Neural cell (in vitro differentiated cells): ENCODE measurements around the gene ZNF135.

ENCODE experiments used
- EP300 ChIP-seq: fragments of 450-650 bp; conservative IDR thresholded peaks from 2 replicates; pipeline ENCODE4 v1.6.1; 2014; ENCODE audit warnings: antibody characterized with exemption, mild to moderate bottlenecking, moderate library complexity; ENCODE audit not compliant: poor library complexity, severe bottlenecking
- EZH2 ChIP-seq: fragments of 200-600, 300-800 bp; shearing (Covaris generic), sonication (generic); IDR thresholded peaks from 2 replicates; pipeline ENCODE4 v1.6.1; 2014; ENCODE audit warnings: antibody characterized with exemption, low read length, borderline replicate concordance, mild to moderate bottlenecking; ENCODE audit not compliant: insufficient read depth, poor library complexity, severe bottlenecking
- MXI1 ChIP-seq: fragments of 450-650 bp; conservative IDR thresholded peaks from 2 replicates; pipeline ENCODE4 v1.6.1; 2014; ENCODE audit warnings: antibody characterized with exemption, mild to moderate bottlenecking; ENCODE audit not compliant: poor library complexity, severe bottlenecking
- POLR2AphosphoS5 ChIP-seq: IDR thresholded peaks from 2 replicates; pipeline ENCODE4 v1.6.1; 2012
- RAD21 ChIP-seq: fragments of 450-650 bp; conservative IDR thresholded peaks from 2 replicates; pipeline ENCODE4 v1.6.1; 2014; ENCODE audit warnings: antibody characterized with exemption, mild to moderate bottlenecking, moderate library complexity
- SMC3 ChIP-seq: fragments of 450-650 bp; conservative IDR thresholded peaks from 2 replicates; pipeline ENCODE4 v1.6.1; 2014; ENCODE audit warnings: antibody characterized with exemption, mild to moderate bottlenecking, moderate library complexity; ENCODE audit not compliant: poor library complexity
- TAF1 ChIP-seq: IDR thresholded peaks from 2 replicates; pipeline ENCODE4 v1.6.1; 2012; ENCODE audit warnings: low read depth
- TF ChIP-seq, protein P1 (sequence below): fragments of 450-650 bp; IDR thresholded peaks from 2 replicates; pipeline ENCODE4 v1.5.1; 2014; ENCODE audit warnings: antibody characterized with exemption, mild to moderate bottlenecking, moderate library complexity; ENCODE audit not compliant: poor library complexity, severe bottlenecking
- TF ChIP-seq, protein P2 (sequence below): IDR thresholded peaks from 2 replicates; pipeline ENCODE4 v1.6.1; 2012; ENCODE audit warnings: borderline replicate concordance

DNA sequence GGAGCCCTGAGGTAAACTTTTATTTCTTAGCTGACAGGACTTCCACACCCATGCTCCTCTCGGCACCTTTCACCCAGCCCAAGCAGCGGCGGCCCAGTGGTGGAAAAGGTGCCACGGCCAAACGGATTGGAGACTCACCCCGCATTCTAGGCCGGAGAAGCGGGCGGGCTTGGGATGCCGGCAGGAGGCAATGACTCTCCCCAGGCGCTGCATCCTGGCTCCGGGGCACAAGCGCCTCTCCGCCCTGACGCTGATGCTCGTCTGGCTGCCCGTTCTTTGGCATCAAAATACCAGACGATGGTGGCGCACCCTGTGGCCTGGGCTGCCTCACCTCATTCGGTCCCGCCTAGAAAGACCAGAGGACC, 49.8 kb upstream of the ZNF135 start:
- TF ChIP-seq, protein P1, sequence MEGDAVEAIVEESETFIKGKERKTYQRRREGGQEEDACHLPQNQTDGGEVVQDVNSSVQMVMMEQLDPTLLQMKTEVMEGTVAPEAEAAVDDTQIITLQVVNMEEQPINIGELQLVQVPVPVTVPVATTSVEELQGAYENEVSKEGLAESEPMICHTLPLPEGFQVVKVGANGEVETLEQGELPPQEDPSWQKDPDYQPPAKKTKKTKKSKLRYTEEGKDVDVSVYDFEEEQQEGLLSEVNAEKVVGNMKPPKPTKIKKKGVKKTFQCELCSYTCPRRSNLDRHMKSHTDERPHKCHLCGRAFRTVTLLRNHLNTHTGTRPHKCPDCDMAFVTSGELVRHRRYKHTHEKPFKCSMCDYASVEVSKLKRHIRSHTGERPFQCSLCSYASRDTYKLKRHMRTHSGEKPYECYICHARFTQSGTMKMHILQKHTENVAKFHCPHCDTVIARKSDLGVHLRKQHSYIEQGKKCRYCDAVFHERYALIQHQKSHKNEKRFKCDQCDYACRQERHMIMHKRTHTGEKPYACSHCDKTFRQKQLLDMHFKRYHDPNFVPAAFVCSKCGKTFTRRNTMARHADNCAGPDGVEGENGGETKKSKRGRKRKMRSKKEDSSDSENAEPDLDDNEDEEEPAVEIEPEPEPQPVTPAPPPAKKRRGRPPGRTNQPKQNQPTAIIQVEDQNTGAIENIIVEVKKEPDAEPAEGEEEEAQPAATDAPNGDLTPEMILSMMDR: no peak
- TF ChIP-seq TAF1 (no peak), POLR2AphosphoS5 (no peak), MXI1 (no peak), SMC3 (no peak), RAD21 (no peak), EZH2 (no peak), EP300 (no peak)
- TF ChIP-seq, protein P2, sequence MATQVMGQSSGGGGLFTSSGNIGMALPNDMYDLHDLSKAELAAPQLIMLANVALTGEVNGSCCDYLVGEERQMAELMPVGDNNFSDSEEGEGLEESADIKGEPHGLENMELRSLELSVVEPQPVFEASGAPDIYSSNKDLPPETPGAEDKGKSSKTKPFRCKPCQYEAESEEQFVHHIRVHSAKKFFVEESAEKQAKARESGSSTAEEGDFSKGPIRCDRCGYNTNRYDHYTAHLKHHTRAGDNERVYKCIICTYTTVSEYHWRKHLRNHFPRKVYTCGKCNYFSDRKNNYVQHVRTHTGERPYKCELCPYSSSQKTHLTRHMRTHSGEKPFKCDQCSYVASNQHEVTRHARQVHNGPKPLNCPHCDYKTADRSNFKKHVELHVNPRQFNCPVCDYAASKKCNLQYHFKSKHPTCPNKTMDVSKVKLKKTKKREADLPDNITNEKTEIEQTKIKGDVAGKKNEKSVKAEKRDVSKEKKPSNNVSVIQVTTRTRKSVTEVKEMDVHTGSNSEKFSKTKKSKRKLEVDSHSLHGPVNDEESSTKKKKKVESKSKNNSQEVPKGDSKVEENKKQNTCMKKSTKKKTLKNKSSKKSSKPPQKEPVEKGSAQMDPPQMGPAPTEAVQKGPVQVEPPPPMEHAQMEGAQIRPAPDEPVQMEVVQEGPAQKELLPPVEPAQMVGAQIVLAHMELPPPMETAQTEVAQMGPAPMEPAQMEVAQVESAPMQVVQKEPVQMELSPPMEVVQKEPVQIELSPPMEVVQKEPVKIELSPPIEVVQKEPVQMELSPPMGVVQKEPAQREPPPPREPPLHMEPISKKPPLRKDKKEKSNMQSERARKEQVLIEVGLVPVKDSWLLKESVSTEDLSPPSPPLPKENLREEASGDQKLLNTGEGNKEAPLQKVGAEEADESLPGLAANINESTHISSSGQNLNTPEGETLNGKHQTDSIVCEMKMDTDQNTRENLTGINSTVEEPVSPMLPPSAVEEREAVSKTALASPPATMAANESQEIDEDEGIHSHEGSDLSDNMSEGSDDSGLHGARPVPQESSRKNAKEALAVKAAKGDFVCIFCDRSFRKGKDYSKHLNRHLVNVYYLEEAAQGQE: no peak
